Fibroblast of skin of right quadriceps (primary cell): Measurements from ENCODE around the gene EP400.
"Not testable (repeated sequence)": the region's sequence is repeated elsewhere in the genome, so short reads cannot be mapped to it uniquely, and the experiment has no call there.

Experiments used
- DNase-seq: peaks from one replicate; pipeline ENCODE4 v3.0.0-alpha.2; 2013

The EP400 gene

GRCh38 chr12:132024758-132025157 lies 75.0 kb downstream of the EP400 start:
- DNase-seq: no peak

GRCh38 chr12:132025526-132025925 lies 75.8 kb downstream of the EP400 start:
- DNase-seq: no peak

GRCh38 chr12:132026061-132026795 lies 76.5 kb downstream of the EP400 start:
- no peak for DNase-seq

GRCh38 chr12:132026796-132027500 lies 77.2 kb downstream of the EP400 start:
- DNase-seq: no peak

- no peak for DNase-seq
Observed at GRCh38 chr12:132027636-132028035, 77.9 kb downstream of the EP400 start.

- DNase-seq: no peak
Observed at GRCh38 chr12:132028111-132028510, 78.4 kb downstream of the EP400 start.

GRCh38 chr12:132029503-132030300 lies 80.0 kb downstream of the EP400 start:
- DNase-seq: no peak

- no peak for DNase-seq
Observed at GRCh38 chr12:132030367-132031038, 80.8 kb downstream of the EP400 start.

- no peak for DNase-seq
Observed at GRCh38 chr12:132033627-132034026, 83.9 kb downstream of the EP400 start.

GRCh38 chr12:132036063-132036683 lies 86.4 kb downstream of the EP400 start:
- DNase-seq: no peak

GRCh38 chr12:132040906-132041606 lies 91.3 kb downstream of the EP400 start:
- no peak for DNase-seq

- DNase-seq: no peak
Observed at GRCh38 chr12:132043216-132043615, 93.5 kb downstream of the EP400 start.

- no peak for DNase-seq
Observed at GRCh38 chr12:132043770-132044467, 94.2 kb downstream of the EP400 start.

- DNase-seq: no peak
Observed at GRCh38 chr12:132044661-132045412, 95.1 kb downstream of the EP400 start.

- no peak for DNase-seq
Observed at GRCh38 chr12:132045751-132046150, 96.0 kb downstream of the EP400 start.

GRCh38 chr12:132046561-132046960 lies 96.8 kb downstream of the EP400 start:
- DNase-seq: peak; percentile 50

- not testable (repeated sequence) for DNase-seq
Observed at GRCh38 chr12:132047630-132048029, 97.9 kb downstream of the EP400 start.

GRCh38 chr12:132049442-132049841 lies 99.7 kb downstream of the EP400 start:
- no peak for DNase-seq

- DNase-seq: no peak
Observed at GRCh38 chr12:132049876-132050275, 100.1 kb downstream of the EP400 start.

GRCh38 chr12:132051718-132052117 lies 102.0 kb downstream of the EP400 start:
- DNase-seq: not testable (repeated sequence)
